Neuronal stem cell (in vitro differentiated cells): ENCODE results near the gene RASGRP1.

ENCODE experiments used
- DNase-seq: peaks from one replicate; pipeline ENCODE4 v3.0.0-alpha.2; 2013; ENCODE audit warnings: low spot score
- H2AFZ ChIP-seq: one replicate; pipeline ENCODE4 v1.6.1; 2013; ENCODE audit warnings: mild to moderate bottlenecking, low read length, inconsistent platforms
- H2AK5ac ChIP-seq: 2 replicates; pipeline ENCODE4 v1.6.1; 2013; ENCODE audit warnings: low read depth, mild to moderate bottlenecking, inconsistent platforms, low read length, moderate library complexity, mixed read lengths
- H2BK120ac ChIP-seq: 2 replicates; pipeline ENCODE4 v1.6.1; 2013; ENCODE audit warnings: low read depth, mild to moderate bottlenecking, inconsistent platforms, low read length, moderate library complexity, mixed read lengths
- H2BK12ac ChIP-seq: one replicate; pipeline ENCODE4 v1.6.1; 2013; ENCODE audit warnings: low read length, inconsistent platforms
- H2BK15ac ChIP-seq: 2 replicates; pipeline ENCODE4 v1.6.1; 2013; ENCODE audit warnings: mild to moderate bottlenecking, low read length, inconsistent platforms, mixed read lengths
- H2BK5ac ChIP-seq: one replicate; pipeline ENCODE4 v1.6.1; 2013; ENCODE audit warnings: inconsistent platforms, mild to moderate bottlenecking, low read length, moderate library complexity
- H3K14ac ChIP-seq: one replicate; pipeline ENCODE4 v1.6.1; 2013; ENCODE audit warnings: low read length, inconsistent platforms
- H3K18ac ChIP-seq: 2 replicates; pipeline ENCODE4 v1.6.1; 2013; ENCODE audit warnings: low read length, inconsistent platforms
- H3K23ac ChIP-seq: 2 replicates; pipeline ENCODE4 v1.6.1; 2013; ENCODE audit warnings: low read depth, mild to moderate bottlenecking, mixed read lengths, low read length, inconsistent platforms; ENCODE audit not compliant: poor library complexity
- H3K27ac ChIP-seq: replicated peaks from 3 replicates; pipeline ENCODE4 v1.5.1; 2013; ENCODE audit warnings: low read length, inconsistent platforms
- H3K27me3 ChIP-seq, 3 experiments: 2 replicates each; pipeline ENCODE4 v1.6.1; 2013; ENCODE audit warnings: low read length in 3 of 3, mild to moderate bottlenecking in 2 of 3, inconsistent platforms in 1 of 3, low read depth in 1 of 3, mixed read lengths in 1 of 3, moderate library complexity in 1 of 3; ENCODE audit not compliant: control insufficient read depth in 3 of 3, insufficient read depth in 3 of 3
- H3K36me3 ChIP-seq, 2 donors: replicated peaks in 1 of 2; 2 replicates each; pipeline ENCODE4 v1.6.1; 2013; ENCODE audit warnings: low read length in 2 of 2; ENCODE audit not compliant: control insufficient read depth in 2 of 2, insufficient read depth in 2 of 2
- H3K4ac ChIP-seq: 2 replicates; pipeline ENCODE4 v1.6.1; 2013; ENCODE audit warnings: inconsistent platforms, mild to moderate bottlenecking, low read length, moderate library complexity
- H3K4me1 ChIP-seq, 2 donors: 1 replicate in 1 of 2; 2 replicates in 1 of 2; pipeline ENCODE4 v1.6.1; 2013; ENCODE audit warnings: low read length in 2 of 2, low read depth in 1 of 2; ENCODE audit not compliant: control insufficient read depth in 2 of 2, insufficient read depth in 1 of 2
- H3K4me2 ChIP-seq: one replicate; pipeline ENCODE4 v1.6.1; 2013; ENCODE audit warnings: mild to moderate bottlenecking, low read length, inconsistent platforms; ENCODE audit not compliant: insufficient read depth, poor library complexity, severe bottlenecking
- H3K4me3 ChIP-seq, 2 donors: 2 replicates each; pipeline ENCODE4 v1.5.1; 2013; ENCODE audit warnings: low read length in 2 of 2, mild to moderate bottlenecking in 2 of 2, inconsistent platforms in 1 of 2, moderate library complexity in 1 of 2
- H3K79me1 ChIP-seq: one replicate; pipeline ENCODE4 v1.6.1; 2013; ENCODE audit warnings: low read depth, mild to moderate bottlenecking, inconsistent platforms, low read length, moderate library complexity
- H3K9ac ChIP-seq: one replicate; pipeline ENCODE4 v1.6.1; 2013; ENCODE audit warnings: mild to moderate bottlenecking, low read depth, low read length, inconsistent platforms; ENCODE audit not compliant: poor library complexity
- H3K9me3 ChIP-seq, 2 donors: replicated peaks in 1 of 2; 2 replicates each; pipeline versions ENCODE3 to v1.6.1; 2013; ENCODE audit warnings: low read length in 2 of 2, mild to moderate bottlenecking in 2 of 2, inconsistent platforms in 1 of 2, low read depth in 1 of 2, mixed read lengths in 1 of 2, moderate library complexity in 1 of 2; ENCODE audit not compliant: control insufficient read depth in 2 of 2, insufficient read depth in 1 of 2
- H4K8ac ChIP-seq: one replicate; pipeline ENCODE4 v1.6.1; 2013; ENCODE audit warnings: low read depth, mild to moderate bottlenecking, inconsistent platforms, low read length, moderate library complexity
- H4K91ac ChIP-seq: one replicate; pipeline ENCODE4 v1.6.1; 2013; ENCODE audit warnings: low read length, low read depth, mild to moderate bottlenecking, inconsistent platforms; ENCODE audit not compliant: poor library complexity
- WGBS, 2 donors: extraction: QIAGEN DNeasy Blood & Tissue Kit; methylation state at CpG; one replicate each; pipeline ENCODE4 v1.1.7; 2013; ENCODE audit warnings: missing lambda C conversion rate in 2 of 2, mixed read lengths in 1 of 2; ENCODE audit not compliant: insufficient read length in 2 of 2, insufficient replicate concordance in 1 of 2; ENCODE audit errors: extremely low coverage in 2 of 2; 5-methylcytosine and 5-hydroxymethylcytosine counted together

RASGRP1 gene

DNA sequence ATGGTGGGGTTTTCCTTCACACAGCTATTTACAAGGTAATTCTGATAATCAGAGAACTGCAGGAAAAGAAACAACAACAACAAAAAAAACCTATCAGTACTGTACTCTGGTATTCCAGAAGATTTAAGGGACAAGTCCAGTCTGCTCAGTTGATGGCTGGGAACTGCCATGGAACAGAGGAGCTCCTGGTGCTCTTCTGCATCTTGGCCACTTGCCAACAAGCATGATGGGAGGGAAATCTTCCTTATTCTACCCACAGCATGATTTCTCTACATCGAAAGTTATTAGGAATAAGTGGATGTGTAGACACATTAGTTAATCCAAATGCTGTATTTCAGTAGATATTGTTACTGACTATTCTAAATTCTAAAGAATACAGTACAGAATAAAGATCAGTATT is 51.7 kb downstream of the RASGRP1 start:
- no peak overlapping the region for H3K4me3 ChIP-seq
- H3K27me3 ChIP-seq = no peaks in the 10 kb centered on the region
- no peak overlapping the region for H2BK15ac ChIP-seq
- no CpG with 5 or more reads among the region's 1 CpG for whole genome bisulfite sequencing, 2 donors
- no peak overlapping the region for H3K4ac ChIP-seq
- H2BK5ac ChIP-seq = no peak overlapping the region
- no peak overlapping the region for H3K23ac ChIP-seq
- DNase-seq = no peak
- H3K79me1 ChIP-seq = no peaks in the 10 kb centered on the region
- no peak overlapping the region for H3K4me2 ChIP-seq
- H2AK5ac ChIP-seq = no peak overlapping the region
- H2AFZ ChIP-seq = no peak overlapping the region
- no peak overlapping the region for H4K91ac ChIP-seq
- no peak overlapping the region for H3K14ac ChIP-seq
- H3K4me1 ChIP-seq = peaks cover 4 to 5% of the 10 kb centered on the region in 2 donors
- H2BK12ac ChIP-seq = no peak overlapping the region
- H3K36me3 ChIP-seq = no peaks in the 10 kb centered on the region
- H3K9me3 ChIP-seq = no peaks in the 10 kb centered on the region
- no peak overlapping the region for H4K8ac ChIP-seq
- no peak overlapping the region for H3K9ac ChIP-seq
- no peak overlapping the region for H3K27ac ChIP-seq
- H3K18ac ChIP-seq = no peak overlapping the region
- no peak overlapping the region for H2BK120ac ChIP-seq

DNA sequence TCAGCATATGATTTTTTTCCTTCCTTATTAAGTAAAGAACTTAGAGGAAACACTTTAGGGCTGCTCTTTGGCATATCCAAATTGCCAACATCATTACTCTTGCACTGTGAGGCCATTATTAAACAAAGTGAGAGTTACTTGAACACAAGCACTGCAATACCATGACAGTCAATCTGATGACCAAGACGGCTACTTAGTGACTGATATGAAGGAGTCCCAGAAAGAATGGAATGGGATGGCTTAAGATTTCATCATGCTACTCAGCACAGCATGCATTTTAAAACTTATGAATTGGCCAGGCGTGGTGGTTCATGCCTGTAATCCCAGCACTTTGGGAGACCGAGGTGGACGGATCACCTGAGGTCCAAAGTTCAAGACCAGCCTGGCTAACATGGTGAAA is 55.5 kb downstream of the RASGRP1 start:
- Histone ChIP-seq H3K9me3 (no peaks in the 10 kb centered on the region), H3K4me1 (peaks cover 0 to 5% of the 10 kb centered on the region in 2 donors), H2BK12ac (no peak overlapping the region), H4K8ac (no peak overlapping the region), H3K18ac (no peak overlapping the region), H3K4me2 (no peak overlapping the region), H3K4me3 (no peak overlapping the region), H2AK5ac (no peak overlapping the region), H3K79me1 (no peaks in the 10 kb centered on the region), H3K27ac (no peak overlapping the region), H4K91ac (no peak overlapping the region), H3K4ac (no peak overlapping the region), H2BK120ac (no peak overlapping the region), H3K36me3 (no peaks in the 10 kb centered on the region), H2AFZ (no peak overlapping the region), H3K9ac (no peak overlapping the region), H3K14ac (no peak overlapping the region), H3K23ac (no peak overlapping the region), H2BK15ac (no peak overlapping the region), H2BK5ac (no peak overlapping the region), H3K27me3 (no peaks in the 10 kb centered on the region)
- no CpG with 5 or more reads among the region's 4 CpGs for WGBS, 2 donors
- DNase-seq = no peak

DNA sequence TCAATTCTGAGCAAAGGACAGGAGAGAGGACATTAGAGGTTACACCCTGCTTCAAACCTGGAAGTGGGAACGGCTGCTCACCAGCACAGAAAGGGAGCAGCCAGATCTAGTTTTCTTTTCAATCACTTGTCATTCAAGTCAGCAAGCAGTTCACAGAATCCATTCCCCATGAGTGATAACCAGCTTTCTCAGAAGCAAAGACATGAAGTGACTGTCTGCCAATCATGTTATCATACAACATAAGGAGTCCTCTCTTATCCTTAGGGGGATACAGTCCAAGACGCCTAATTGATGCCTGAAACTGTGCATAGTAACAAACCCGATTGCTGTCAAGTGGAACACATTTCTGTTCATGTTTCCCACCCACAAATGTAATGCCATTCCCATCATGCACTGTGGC is 56.0 kb downstream of the RASGRP1 start:
- no peak overlapping the region for H4K8ac ChIP-seq
- H2AFZ ChIP-seq = no peak overlapping the region
- H3K4me2 ChIP-seq = no peak overlapping the region
- H2BK12ac ChIP-seq = no peak overlapping the region
- no peaks in the 10 kb centered on the region for H3K36me3 ChIP-seq
- H3K9me3 ChIP-seq = no peaks in the 10 kb centered on the region
- H2BK15ac ChIP-seq = no peak overlapping the region
- no peak overlapping the region for H3K18ac ChIP-seq
- no peak overlapping the region for H3K9ac ChIP-seq
- H3K27ac ChIP-seq = no peak overlapping the region
- H4K91ac ChIP-seq = no peak overlapping the region
- H3K27me3 ChIP-seq = no peaks in the 10 kb centered on the region
- WGBS, 2 donors = no CpG with 5 or more reads among the region's 3 CpGs
- H2BK5ac ChIP-seq = no peak overlapping the region
- no peaks in the 10 kb centered on the region for H3K79me1 ChIP-seq
- peaks cover 0 to 5% of the 10 kb centered on the region in 2 donors for H3K4me1 ChIP-seq
- H3K14ac ChIP-seq = no peak overlapping the region
- no peak overlapping the region for H3K23ac ChIP-seq
- no peak overlapping the region for H2AK5ac ChIP-seq
- H3K4ac ChIP-seq = no peak overlapping the region
- no peak overlapping the region for H2BK120ac ChIP-seq
- H3K4me3 ChIP-seq = no peak overlapping the region
- no peak for DNase-seq

DNA sequence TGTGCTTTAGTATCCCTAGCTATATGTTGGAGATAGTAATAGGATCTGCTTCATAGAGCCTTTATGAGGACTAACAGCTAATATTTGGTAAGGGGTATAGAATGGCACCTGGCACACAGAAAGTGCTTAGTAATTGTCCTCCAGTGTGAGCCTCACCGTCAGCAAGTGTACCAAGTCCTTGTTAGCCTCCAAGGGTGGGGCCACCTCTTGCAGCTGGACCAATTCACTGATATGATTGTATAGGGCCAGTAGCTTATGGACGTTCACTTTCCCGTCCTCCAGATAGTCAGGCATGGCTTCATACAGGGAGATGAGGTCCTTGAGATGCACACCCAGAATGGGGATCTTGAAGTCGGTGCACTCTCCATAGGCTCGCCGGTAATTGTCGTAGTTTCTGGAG is 57.0 kb downstream of the RASGRP1 start:
- Histone ChIP-seq H3K36me3 (no peaks in the 10 kb centered on the region), H3K9ac (no peak overlapping the region), H4K91ac (no peak overlapping the region), H2BK15ac (no peak overlapping the region), H4K8ac (no peak overlapping the region), H2AFZ (no peak overlapping the region), H3K9me3 (no peaks in the 10 kb centered on the region), H3K4me3 (no peak overlapping the region), H3K27me3 (no peaks in the 10 kb centered on the region), H2BK12ac (no peak overlapping the region), H3K18ac (no peak overlapping the region), H2BK120ac (no peak overlapping the region), H3K4me1 (peaks cover under 1 to 5% of the 10 kb centered on the region in 2 donors), H3K4me2 (no peak overlapping the region), H3K4ac (no peak overlapping the region), H3K27ac (no peak overlapping the region), H2AK5ac (no peak overlapping the region), H2BK5ac (no peak overlapping the region), H3K79me1 (no peaks in the 10 kb centered on the region), H3K23ac (no peak overlapping the region), H3K14ac (no peak overlapping the region)
- no peak for DNase-seq
- WGBS, 2 donors = no CpG with 5 or more reads among the region's 7 CpGs
